OCI-LY1 (cell line): Measurements from ENCODE around the gene DCTN4.

ENCODE experiments used
- H2AFZ ChIP-seq: fragments of 200-600 bp; sonication (generic), shearing (Covaris generic); 2 replicates; pipeline ENCODE4 v1.6.0; 2014; ENCODE audit warnings: antibody characterized with exemption, mild to moderate bottlenecking, low read length
- H3F3A ChIP-seq: fragments of 200-600 bp; sonication (generic), shearing (Covaris generic); 2 replicates; pipeline ENCODE4 v1.6.0; 2014; ENCODE audit warnings: mild to moderate bottlenecking, antibody characterized with exemption, low read length, moderate library complexity; ENCODE audit not compliant: insufficient read depth
- H3K27ac ChIP-seq: fragments of 200-600 bp; sonication (generic); 2 replicates; pipeline ENCODE4 v1.5.1; 2014; ENCODE audit warnings: low read length, mixed run types, mild to moderate bottlenecking, low read depth; ENCODE audit not compliant: poor library complexity, severe bottlenecking
- H3K27me3 ChIP-seq: fragments of 200-600 bp; sonication (generic); 2 replicates; pipeline ENCODE4 v1.6.0; 2014; ENCODE audit warnings: antibody characterized with exemption, mild to moderate bottlenecking, low read length, moderate library complexity; ENCODE audit not compliant: insufficient read depth
- H3K36me3 ChIP-seq: fragments of 200-600 bp; sonication (generic); 2 replicates; pipeline ENCODE4 v1.6.1; 2014; ENCODE audit warnings: mild to moderate bottlenecking, antibody characterized with exemption, low read length, moderate library complexity, mixed read lengths; ENCODE audit not compliant: insufficient read depth
- H3K4me1 ChIP-seq: fragments of 200-600 bp; sonication (generic); 2 replicates; pipeline ENCODE4 v1.5.1; 2014; ENCODE audit warnings: mild to moderate bottlenecking, low read length, moderate library complexity; ENCODE audit not compliant: insufficient read depth, severe bottlenecking
- H3K4me2 ChIP-seq: fragments of 200-600 bp; sonication (generic), shearing (Covaris generic); 2 replicates; pipeline ENCODE4 v1.6.1; 2014; ENCODE audit warnings: low read length
- H3K4me3 ChIP-seq: fragments of 200-600 bp; sonication (generic); 2 replicates; pipeline ENCODE4 v1.5.1; 2014; ENCODE audit warnings: low read length, low read depth, mild to moderate bottlenecking, mixed read lengths; ENCODE audit not compliant: poor library complexity, severe bottlenecking
- H3K79me2 ChIP-seq: fragments of 200-600 bp; shearing (Covaris generic); 2 replicates; pipeline ENCODE4 v1.6.1; 2016; ENCODE audit warnings: mixed run types, low read length, mixed read lengths; ENCODE audit not compliant: insufficient read depth
- H3K9ac ChIP-seq: fragments of 200-600 bp; sonication (generic), shearing (Covaris generic); 2 replicates; pipeline ENCODE4 v1.6.1; 2014; ENCODE audit warnings: mild to moderate bottlenecking, low read length, mixed read lengths
- H3K9me2 ChIP-seq: fragments of 200-600 bp; sonication (generic), shearing (Covaris generic); 2 replicates; pipeline ENCODE4 v1.6.1; 2014; ENCODE audit warnings: low read depth, mild to moderate bottlenecking, low read length, mixed read lengths
- H3K9me3 ChIP-seq: fragments of 200-600 bp; shearing (Covaris generic); 2 replicates; pipeline ENCODE4 v1.6.1; 2014; ENCODE audit warnings: low read length, mixed read lengths
- H4K20me1 ChIP-seq: fragments of 200-600 bp; sonication (generic), shearing (Covaris generic); 2 replicates; pipeline ENCODE4 v1.6.0; 2016; ENCODE audit warnings: mild to moderate bottlenecking, low read length; ENCODE audit not compliant: insufficient read depth
- CTCF ChIP-seq: fragments of 200-600 bp; sonication (generic), shearing (Covaris generic); IDR thresholded peaks from 2 replicates; pipeline ENCODE4 v1.5.1; 2017; ENCODE audit warnings: mild to moderate bottlenecking, antibody characterized with exemption, low read length, moderate library complexity, mixed read lengths
- EZH2 ChIP-seq: fragments of 200-600 bp; sonication (generic), shearing (Covaris generic); IDR thresholded peaks from 2 replicates; pipeline ENCODE4 v1.8.0; 2017; ENCODE audit warnings: borderline replicate concordance, mixed run types, mild to moderate bottlenecking, antibody characterized with exemption, low read length, moderate library complexity, mixed read lengths

DCTN4 gene

GRCh38 chr5:150676578-150676977 lies 82.2 kb downstream of the DCTN4 start:
- Histone ChIP-seq H3K9ac (no peak overlapping the region), H3K9me3 (no peaks in the 10 kb centered on the region)
- TF ChIP-seq EZH2 (no peak), CTCF (no peak)

DNA sequence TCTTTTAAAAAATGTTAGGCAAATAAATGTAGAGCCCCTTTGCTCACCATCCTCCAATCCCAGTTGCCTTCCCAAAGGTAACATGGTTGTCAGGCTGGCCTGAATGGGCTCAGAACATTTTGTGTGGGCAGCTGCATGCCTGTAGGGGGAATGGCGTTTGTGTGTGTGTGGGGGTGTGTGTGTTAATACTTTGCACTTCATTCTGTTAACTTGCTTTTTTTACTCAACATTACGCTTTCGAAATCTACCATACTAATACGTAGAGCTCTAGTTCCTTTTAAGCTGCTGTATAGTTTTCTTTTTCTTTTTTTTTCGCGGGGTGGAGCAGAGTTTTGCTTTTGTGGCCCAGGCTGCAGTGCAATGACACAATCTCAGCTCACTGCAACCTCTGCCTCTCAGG lies 83.7 kb downstream of the DCTN4 start:
- no peak overlapping the region for H2AFZ ChIP-seq
- no peaks in the 10 kb centered on the region for H3K4me1 ChIP-seq
- no peak overlapping the region for H3K4me2 ChIP-seq
- no peak overlapping the region for H3K27ac ChIP-seq
- no peaks in the 10 kb centered on the region for H3K79me2 ChIP-seq
- no peak for TF ChIP-seq CTCF
- no peak for TF ChIP-seq EZH2
- no peaks in the 10 kb centered on the region for H3K36me3 ChIP-seq
- H4K20me1 ChIP-seq, result no peaks in the 10 kb centered on the region
- H3K27me3 ChIP-seq, result no peaks in the 10 kb centered on the region
- H3K9me2 ChIP-seq, result no peaks in the 10 kb centered on the region
- no peak overlapping the region for H3K4me3 ChIP-seq
- no peaks in the 10 kb centered on the region for H3K9me3 ChIP-seq
- H3K9ac ChIP-seq, result no peak overlapping the region
- H3F3A ChIP-seq, result no peaks in the 10 kb centered on the region

More at GRCh38 chr5:150676578-150676977, 82.2 kb downstream of the DCTN4 start:
- H3K9me2 ChIP-seq, result no peaks in the 10 kb centered on the region
- H3K4me3 ChIP-seq, result no peak overlapping the region
- no peaks in the 10 kb centered on the region for H3K36me3 ChIP-seq
- H3K4me2 ChIP-seq, result no peak overlapping the region
- H3K27ac ChIP-seq, result no peak overlapping the region
- no peaks in the 10 kb centered on the region for H3K79me2 ChIP-seq
- no peak overlapping the region for H2AFZ ChIP-seq
- no peaks in the 10 kb centered on the region for H3K4me1 ChIP-seq
- no peaks in the 10 kb centered on the region for H3K27me3 ChIP-seq
- H4K20me1 ChIP-seq, result no peaks in the 10 kb centered on the region
- no peaks in the 10 kb centered on the region for H3F3A ChIP-seq

GRCh38 chr5:150674341-150674821 lies 84.4 kb downstream of the DCTN4 start:
- Histone ChIP-seq H3K9ac (no peak overlapping the region), H3K4me3 (no peak overlapping the region), H4K20me1 (no peaks in the 10 kb centered on the region), H3K36me3 (no peaks in the 10 kb centered on the region), H3K27ac (no peak overlapping the region), H3K79me2 (no peaks in the 10 kb centered on the region), H3K4me2 (no peak overlapping the region), H3K9me2 (no peaks in the 10 kb centered on the region), H3K9me3 (no peaks in the 10 kb centered on the region), H2AFZ (no peak overlapping the region), H3F3A (no peaks in the 10 kb centered on the region), H3K27me3 (no peaks in the 10 kb centered on the region), H3K4me1 (no peaks in the 10 kb centered on the region)
- no peak for TF ChIP-seq EZH2
- no peak for TF ChIP-seq CTCF
